ENCODE data around the gene TNS2.

TNS2 gene

GRCh38 chr12:53062011-53062961 is 12.4 kb downstream of the TNS2 start:
- Histone ChIP-seq H3K79me2 (ENCODE audit: insufficient read depth, low read length) (no peaks in the 10 kb centered on the region), H3K4me2 (ENCODE audit: low read length) (no peak overlapping the region), H3K27ac (ENCODE audit: low read depth, low read length, poor library complexity, severe bottlenecking) (no peak overlapping the region), H2AFZ (ENCODE audit: low read length) (no peak overlapping the region), H3K9me3 (ENCODE audit: low read length) (no peaks in the 10 kb centered on the region), H3F3A (ENCODE audit: insufficient read depth, low read length) (no peaks in the 10 kb centered on the region), H3K4me3 (ENCODE audit: low read depth, low read length, poor library complexity, severe bottlenecking) (no peak overlapping the region), H4K20me1 (ENCODE audit: insufficient read depth, low read length) (no peaks in the 10 kb centered on the region), H3K4me1 (ENCODE audit: insufficient read depth, low read length, severe bottlenecking) (peaks cover 10% of the 10 kb centered on the region), H3K36me3 (ENCODE audit: insufficient read depth, low read length) (peaks cover 26% of the 10 kb centered on the region), H3K27me3 (ENCODE audit: insufficient read depth, low read length) (peaks cover 7% of the 10 kb centered on the region; the same call in 1 of the 2 replicates), H3K9ac (ENCODE audit: low read length) (no peak overlapping the region), H3K9me2 (ENCODE audit: low read depth, low read length) (no peaks in the 10 kb centered on the region)
- TF ChIP-seq EZH2 (IDR thresholded peaks at IDR 0.05; ENCODE audit: borderline replicate concordance, low read length) (no peak), CTCF (IDR thresholded peaks at IDR 0.05; ENCODE audit: low read length) (no peak)

DNA sequence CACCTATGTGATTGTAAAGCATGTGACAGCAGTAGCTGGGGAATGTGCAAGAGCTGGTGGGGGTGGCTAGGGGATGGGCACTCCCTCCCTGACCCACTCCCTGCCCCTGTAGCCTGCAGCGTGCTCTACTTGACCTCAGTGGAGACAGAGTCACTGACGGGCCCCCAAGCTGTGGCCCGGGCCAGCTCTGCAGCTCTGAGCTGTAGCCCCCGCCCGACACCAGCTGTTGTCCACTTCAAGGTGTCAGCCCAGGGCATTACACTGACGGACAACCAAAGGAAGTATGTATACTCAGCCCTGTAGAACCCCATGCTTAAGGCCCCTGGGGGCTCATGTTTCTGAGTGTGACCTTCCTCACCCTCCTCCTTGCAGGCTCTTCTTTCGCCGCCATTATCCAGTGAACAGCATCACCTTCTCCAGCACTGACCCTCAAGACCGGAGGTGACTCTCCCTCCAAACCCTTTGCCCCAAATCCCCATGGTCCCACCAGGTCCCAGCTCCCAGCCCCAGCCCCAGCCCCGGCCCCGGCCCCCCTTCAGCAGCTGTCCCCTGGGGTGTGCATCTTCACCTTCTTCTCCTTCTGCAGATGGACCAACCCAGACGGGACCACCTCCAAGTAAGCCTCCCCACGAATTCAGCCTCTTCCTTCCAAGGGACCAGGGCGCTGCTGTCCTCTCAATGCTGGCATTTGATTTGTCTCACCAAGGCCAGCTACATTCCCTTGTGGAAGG is 13.3 kb downstream of the TNS2 start:
- Histone ChIP-seq H3F3A (ENCODE audit: insufficient read depth, low read length) (no peaks in the 10 kb centered on the region), H3K4me1 (ENCODE audit: insufficient read depth, low read length, severe bottlenecking) (peaks cover 10% of the 10 kb centered on the region), H4K20me1 (ENCODE audit: insufficient read depth, low read length) (no peaks in the 10 kb centered on the region), H3K9me3 (ENCODE audit: low read length) (no peaks in the 10 kb centered on the region), H3K9me2 (ENCODE audit: low read depth, low read length) (no peaks in the 10 kb centered on the region), H3K4me2 (ENCODE audit: low read length) (no peak overlapping the region), H3K9ac (ENCODE audit: low read length) (no peak overlapping the region), H3K27me3 (ENCODE audit: insufficient read depth, low read length) (peaks cover 7% of the 10 kb centered on the region; the same call in 1 of the 2 replicates), H2AFZ (ENCODE audit: low read length) (no peak overlapping the region), H3K36me3 (ENCODE audit: insufficient read depth, low read length) (peaks cover 26% of the 10 kb centered on the region), H3K27ac (ENCODE audit: low read depth, low read length, poor library complexity, severe bottlenecking) (no peak overlapping the region), H3K4me3 (ENCODE audit: low read depth, low read length, poor library complexity, severe bottlenecking) (no peak overlapping the region), H3K79me2 (ENCODE audit: insufficient read depth, low read length) (no peaks in the 10 kb centered on the region)
- TF ChIP-seq CTCF (IDR thresholded peaks at IDR 0.05; ENCODE audit: low read length) (no peak), EZH2 (IDR thresholded peaks at IDR 0.05; ENCODE audit: borderline replicate concordance, low read length) (no peak)

DNA sequence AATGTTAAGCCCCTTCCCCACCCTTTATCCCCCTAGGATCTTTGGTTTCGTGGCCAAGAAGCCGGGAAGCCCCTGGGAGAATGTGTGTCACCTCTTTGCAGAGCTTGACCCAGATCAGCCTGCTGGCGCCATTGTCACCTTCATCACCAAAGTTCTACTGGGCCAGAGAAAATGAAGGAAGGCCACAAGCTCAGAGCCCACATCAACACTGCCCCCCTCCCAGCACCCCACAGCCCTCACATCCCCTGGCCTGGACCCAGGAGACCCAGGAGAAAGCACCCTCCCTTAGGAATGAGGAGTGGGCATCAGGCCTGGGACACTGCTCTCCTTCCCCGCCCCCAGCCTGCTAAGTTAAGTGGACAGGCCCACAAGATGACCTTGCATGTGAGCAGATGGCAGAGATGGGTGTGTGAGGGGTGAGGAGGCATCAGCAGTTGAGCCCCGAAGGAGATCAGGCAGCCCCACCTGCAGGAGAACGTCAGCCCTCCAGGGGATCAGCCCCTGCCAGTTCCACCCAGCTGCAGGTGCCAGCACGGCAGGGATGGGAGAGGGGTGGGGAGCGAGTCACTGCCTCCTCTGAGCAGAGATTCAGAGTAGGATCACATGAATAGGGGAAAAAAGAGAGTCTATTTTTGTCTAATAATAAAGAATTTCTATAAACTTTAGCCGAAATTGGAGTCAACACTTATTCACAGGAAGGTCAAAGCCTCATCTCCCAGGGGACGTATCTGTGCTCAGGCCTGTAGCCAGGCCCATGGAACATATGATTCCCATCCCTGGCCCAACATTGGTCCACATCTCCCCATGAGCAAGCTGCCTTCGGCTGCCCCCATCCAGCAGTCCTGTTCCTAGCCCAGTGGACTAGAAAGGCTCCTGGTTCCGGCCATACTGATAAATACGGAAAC is 14.1 kb downstream of the TNS2 start:
- Histone ChIP-seq H3K9me3 (ENCODE audit: low read length) (no peaks in the 10 kb centered on the region), H3K4me1 (ENCODE audit: insufficient read depth, low read length, severe bottlenecking) (peaks cover 10% of the 10 kb centered on the region), H3K36me3 (ENCODE audit: insufficient read depth, low read length) (peaks cover 26% of the 10 kb centered on the region), H2AFZ (ENCODE audit: low read length) (no peak overlapping the region), H3F3A (ENCODE audit: insufficient read depth, low read length) (no peaks in the 10 kb centered on the region), H3K27me3 (ENCODE audit: insufficient read depth, low read length) (peaks cover 7% of the 10 kb centered on the region; the same call in 1 of the 2 replicates), H3K27ac (ENCODE audit: low read depth, low read length, poor library complexity, severe bottlenecking) (no peak overlapping the region), H4K20me1 (ENCODE audit: insufficient read depth, low read length) (no peaks in the 10 kb centered on the region), H3K9me2 (ENCODE audit: low read depth, low read length) (no peaks in the 10 kb centered on the region), H3K79me2 (ENCODE audit: insufficient read depth, low read length) (no peaks in the 10 kb centered on the region), H3K4me2 (ENCODE audit: low read length) (no peak overlapping the region), H3K4me3 (ENCODE audit: low read depth, low read length, poor library complexity, severe bottlenecking) (no peak overlapping the region), H3K9ac (ENCODE audit: low read length) (no peak overlapping the region)
- TF ChIP-seq EZH2 (IDR thresholded peaks at IDR 0.05; ENCODE audit: borderline replicate concordance, low read length) (no peak), CTCF (IDR thresholded peaks at IDR 0.05; ENCODE audit: low read length) (no peak)
